CD4-positive, alpha-beta T cell (primary cell): Measurements from ENCODE around the gene PLEKHG4B. TPM values are rescaled to one million over a fixed set of nuclear protein-coding genes. Genes with fewer than 3 reads are reported as not detected.

Source experiments
- ATAC-seq: fragments of 200-7000 bp; cut with Tn5 transposase; one replicate; pipeline ENCODE4 v1.10.0; 2022; ENCODE audit warnings: mild to moderate bottlenecking; ENCODE audit not compliant: poor library complexity
- CTCF ChIA-PET: fragments of 350-600 bp; sonication (Branson Sonifier 250); formaldehyde crosslinking; loops from one replicate; lab custom pipeline; 2021; ENCODE audit warnings: antibody characterized with exemption, inconsistent platforms; lab: Charles Lee
- POLR2A ChIA-PET: fragments of 350-600 bp; sonication (Branson Sonifier 250); formaldehyde crosslinking; loops from one replicate; lab custom pipeline; 2021; ENCODE audit warnings: antibody characterized with exemption, inconsistent platforms; lab: Charles Lee
- DNase-seq, 14 experiments: peaks; one replicate each; pipeline ENCODE4 v3.0.0-alpha.2; 2013 to 2020; ENCODE audit warnings: mixed read lengths in 2 of 14
- H3K27ac ChIP-seq, 2 donors: one replicate each; pipeline versions ENCODE4 v1.5.1 to v1.7.0; 2013; ENCODE audit warnings: low read length in 2 of 2, low read depth in 1 of 2, mild to moderate bottlenecking in 1 of 2
- H3K27me3 ChIP-seq, 2 experiments: 1 replicate in 1 of 2; 2 replicates in 1 of 2; pipeline versions ENCODE4 v1.6.1 to v1.7.0; 2013; ENCODE audit warnings: low read length in 2 of 2, control low read depth in 1 of 2, mild to moderate bottlenecking in 1 of 2, moderate library complexity in 1 of 2; ENCODE audit not compliant: insufficient read depth in 2 of 2, control insufficient read depth in 1 of 2
- H3K36me3 ChIP-seq: one replicate; pipeline ENCODE4 v1.6.1; 2013; ENCODE audit warnings: low read length, control low read depth; ENCODE audit not compliant: insufficient read depth
- H3K4me1 ChIP-seq: one replicate; pipeline ENCODE4 v1.6.1; 2013; ENCODE audit warnings: low read length, control low read depth; ENCODE audit not compliant: insufficient read depth
- H3K4me3 ChIP-seq: one replicate; pipeline ENCODE4 v1.5.1; 2013; ENCODE audit warnings: mild to moderate bottlenecking, low read length, moderate library complexity
- H3K9me3 ChIP-seq, 2 experiments: 1 replicate in 1 of 2; 2 replicates in 1 of 2; pipeline versions ENCODE4 v1.6.1 to v1.7.0; 2013; ENCODE audit warnings: low read length in 2 of 2, mild to moderate bottlenecking in 2 of 2, control low read depth in 1 of 2, moderate library complexity in 1 of 2; ENCODE audit not compliant: control insufficient read depth in 1 of 2, insufficient read depth in 1 of 2
- H3K27ac Mint-ChIP-seq: one replicate; pipeline ENCODE4 v1.8.0; 2020; ENCODE audit warnings: mixed read lengths
- H3K27me3 Mint-ChIP-seq: one replicate; pipeline ENCODE4 v1.8.0; 2021; ENCODE audit warnings: mixed read lengths
- H3K36me3 Mint-ChIP-seq: one replicate; pipeline ENCODE4 v1.8.0; 2021; ENCODE audit warnings: low read depth, mixed read lengths
- H3K4me1 Mint-ChIP-seq: one replicate; pipeline ENCODE4 v1.8.0; 2021; ENCODE audit warnings: low read depth, mixed read lengths
- H3K4me3 Mint-ChIP-seq: one replicate; pipeline ENCODE4 v1.8.0; 2020; ENCODE audit warnings: mild to moderate bottlenecking, mixed read lengths
- H3K9me3 Mint-ChIP-seq: one replicate; pipeline ENCODE4 v1.8.0; 2020; ENCODE audit warnings: mixed read lengths
- intact Hi-C, 2 experiments: fragments of 100-400 bp; cut with DNase I in 1 of 2; cut with micrococcal nuclease in 1 of 2; formaldehyde crosslinking; loops; one replicate each; pipeline versions ENCODE4 v1.15.1 to v1.9.0; 2023 to 2025; cut with DNase I, micrococcal nuclease
- total RNA-seq, 174 experiments: library from RNA in 2 of 174; stranded (reverse) in 2 of 174; gene quantifications; one replicate each; pipeline ENCODE4 v1.2.3 and lab custom pipeline; 2021 to 2026
- TF ChIP-seq, protein P1 (sequence below): fragments of 200-600 bp; IDR thresholded peaks from one replicate; pipeline ENCODE4 v1.8.0; 2022; ENCODE audit warnings: antibody characterized with exemption, mild to moderate bottlenecking

The PLEKHG4B gene
- total RNA-seq, 2 experiments from 2014 or later: 0.17 to 0.36 TPM

DNA sequence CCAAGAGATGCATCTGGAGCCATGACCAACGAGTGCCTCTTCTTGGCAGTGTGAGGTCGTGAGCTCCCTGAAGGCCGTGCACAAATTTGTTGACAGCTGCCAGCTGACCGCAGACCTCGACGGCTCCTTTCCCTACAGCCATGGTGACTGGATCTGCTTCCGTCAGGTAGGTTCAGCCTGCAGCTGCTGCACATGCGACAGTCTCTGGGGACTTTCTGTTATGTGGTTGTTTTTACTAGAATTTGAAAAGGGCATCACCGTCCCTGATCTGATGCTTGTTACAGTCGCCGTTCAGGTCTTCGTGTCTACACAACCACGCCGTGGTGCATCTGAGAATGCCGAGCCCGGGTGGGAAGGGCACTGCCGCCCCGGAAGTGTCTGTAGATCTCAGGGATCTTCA lies 62.9 kb downstream of the PLEKHG4B start:
- TF ChIP-seq, protein P1, sequence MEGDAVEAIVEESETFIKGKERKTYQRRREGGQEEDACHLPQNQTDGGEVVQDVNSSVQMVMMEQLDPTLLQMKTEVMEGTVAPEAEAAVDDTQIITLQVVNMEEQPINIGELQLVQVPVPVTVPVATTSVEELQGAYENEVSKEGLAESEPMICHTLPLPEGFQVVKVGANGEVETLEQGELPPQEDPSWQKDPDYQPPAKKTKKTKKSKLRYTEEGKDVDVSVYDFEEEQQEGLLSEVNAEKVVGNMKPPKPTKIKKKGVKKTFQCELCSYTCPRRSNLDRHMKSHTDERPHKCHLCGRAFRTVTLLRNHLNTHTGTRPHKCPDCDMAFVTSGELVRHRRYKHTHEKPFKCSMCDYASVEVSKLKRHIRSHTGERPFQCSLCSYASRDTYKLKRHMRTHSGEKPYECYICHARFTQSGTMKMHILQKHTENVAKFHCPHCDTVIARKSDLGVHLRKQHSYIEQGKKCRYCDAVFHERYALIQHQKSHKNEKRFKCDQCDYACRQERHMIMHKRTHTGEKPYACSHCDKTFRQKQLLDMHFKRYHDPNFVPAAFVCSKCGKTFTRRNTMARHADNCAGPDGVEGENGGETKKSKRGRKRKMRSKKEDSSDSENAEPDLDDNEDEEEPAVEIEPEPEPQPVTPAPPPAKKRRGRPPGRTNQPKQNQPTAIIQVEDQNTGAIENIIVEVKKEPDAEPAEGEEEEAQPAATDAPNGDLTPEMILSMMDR: no peak
- H3K27ac Mint-ChIP-seq: no peak overlapping the region
- ATAC-seq (no peak), DNase-seq (no peak)
- ChIA-PET CTCF (no interaction called here), POLR2A (no interaction called here)
- Histone ChIP-seq H3K4me3 (no peak overlapping the region), H3K27ac (no peak overlapping the region), H3K9me3 (no peaks in the 10 kb centered on the region), H3K27me3 (peaks cover 3 to 4% of the 10 kb centered on the region in 2 experiments), H3K36me3 (no peaks in the 10 kb centered on the region), H3K4me1 (no peaks in the 10 kb centered on the region)
- intact Hi-C loops: no loop called here
- H3K27me3 Mint-ChIP-seq: peaks cover 7% of the 10 kb centered on the region
- H3K9me3 Mint-ChIP-seq: no peaks in the 10 kb centered on the region
- no peak overlapping the region for H3K4me3 Mint-ChIP-seq
- H3K4me1 Mint-ChIP-seq: no peaks in the 10 kb centered on the region
- no peaks in the 10 kb centered on the region for H3K36me3 Mint-ChIP-seq

DNA sequence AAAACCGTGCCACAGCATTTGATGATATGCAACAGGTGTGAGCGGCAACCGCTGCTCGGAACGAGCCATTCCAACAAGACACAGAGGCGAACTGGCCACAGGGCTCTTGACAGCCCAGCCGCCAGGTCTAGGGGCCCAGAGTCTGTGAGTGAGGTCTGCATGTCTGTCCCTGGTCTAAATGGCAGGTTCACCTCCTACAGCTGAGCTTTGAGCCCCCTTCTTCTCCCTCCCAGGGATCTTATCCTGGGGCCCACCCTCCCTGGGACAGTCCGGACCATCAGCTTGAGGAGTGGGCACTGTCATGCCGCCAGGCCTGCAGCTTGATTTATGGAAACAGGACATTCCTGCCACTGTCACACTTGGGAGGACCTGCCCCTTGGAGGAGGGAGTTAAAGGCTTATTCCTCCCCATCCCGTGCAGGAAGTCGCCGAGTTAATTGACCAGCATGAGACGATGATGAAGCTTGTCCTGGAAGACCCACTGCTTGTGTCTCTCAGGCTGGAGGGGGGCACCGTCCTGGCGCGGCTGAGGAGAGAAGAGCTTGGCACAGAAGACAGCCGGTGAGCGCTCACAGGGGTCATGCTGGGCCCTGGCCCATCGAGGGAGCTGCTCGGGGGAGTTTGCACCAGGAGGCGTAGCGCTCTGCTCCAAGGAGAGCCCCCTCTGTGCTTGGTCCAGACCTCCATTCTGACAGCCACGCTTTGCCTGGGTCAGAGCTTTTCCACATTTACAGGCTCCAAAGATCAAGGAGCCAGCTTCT lies 63.9 kb downstream of the PLEKHG4B start:
- no peaks in the 10 kb centered on the region for H3K9me3 ChIP-seq
- no peak for DNase-seq
- H3K4me1 ChIP-seq: no peaks in the 10 kb centered on the region
- ATAC-seq: no peak
- intact Hi-C loops: no loop called here
- no peaks in the 10 kb centered on the region for H3K4me1 Mint-ChIP-seq
- no peaks in the 10 kb centered on the region for H3K9me3 Mint-ChIP-seq
- no peak overlapping the region for H3K4me3 ChIP-seq
- H3K36me3 Mint-ChIP-seq: no peaks in the 10 kb centered on the region
- no peak overlapping the region for H3K27ac Mint-ChIP-seq
- no peak overlapping the region for H3K4me3 Mint-ChIP-seq
- ChIA-PET CTCF (no interaction called here), POLR2A (no interaction called here)
- peaks cover 4 to 5% of the 10 kb centered on the region in 2 experiments for H3K27me3 ChIP-seq
- peaks cover 15% of the 10 kb centered on the region for H3K27me3 Mint-ChIP-seq
- H3K36me3 ChIP-seq: no peaks in the 10 kb centered on the region
- H3K27ac ChIP-seq: no peak overlapping the region
- TF ChIP-seq, protein P1: no peak

DNA sequence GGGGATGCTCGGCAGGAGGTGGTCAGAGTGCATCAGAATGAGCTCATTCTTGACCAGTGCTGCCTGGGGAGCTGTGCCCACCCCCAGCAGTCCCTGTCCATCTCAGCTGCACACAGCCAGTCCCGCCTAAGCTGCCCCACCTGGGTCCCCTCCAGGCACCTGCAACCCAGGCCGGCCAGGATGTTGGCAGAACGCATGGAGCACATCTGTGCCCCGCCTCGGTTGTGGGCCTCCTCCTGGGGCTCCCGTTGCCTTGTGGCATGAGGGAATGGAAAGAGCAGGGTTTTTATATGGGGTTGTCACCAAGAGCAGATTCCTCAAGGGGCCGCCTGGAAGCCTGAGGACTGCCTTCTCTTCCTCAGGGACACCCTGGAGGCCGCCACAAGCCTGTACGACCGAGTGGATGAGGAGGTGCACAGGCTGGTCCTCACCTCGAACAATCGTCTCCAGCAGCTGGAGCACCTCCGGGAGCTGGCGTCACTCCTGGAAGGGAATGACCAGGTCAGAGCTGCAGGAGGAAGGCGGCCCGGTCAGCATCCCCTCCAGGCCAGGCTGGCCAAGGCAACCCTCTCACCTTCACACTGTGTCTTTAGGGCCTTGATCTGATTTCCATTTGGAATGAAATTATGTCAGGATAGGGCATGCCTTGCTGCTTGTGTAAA lies 64.6 kb downstream of the PLEKHG4B start:
- ATAC-seq: no peak
- H3K27ac Mint-ChIP-seq: no peak overlapping the region
- no peak for DNase-seq
- H3K9me3 Mint-ChIP-seq: no peaks in the 10 kb centered on the region
- TF ChIP-seq, protein P1: no peak
- ChIA-PET POLR2A (no interaction called here), CTCF (no interaction called here)
- Histone ChIP-seq H3K4me1 (no peaks in the 10 kb centered on the region), H3K36me3 (no peaks in the 10 kb centered on the region), H3K27me3 (peaks cover 4 to 12% of the 10 kb centered on the region in 2 experiments), H3K9me3 (no peaks in the 10 kb centered on the region), H3K4me3 (no peak overlapping the region), H3K27ac (no peak overlapping the region)
- H3K27me3 Mint-ChIP-seq: peaks cover 20% of the 10 kb centered on the region
- H3K4me1 Mint-ChIP-seq: no peaks in the 10 kb centered on the region
- H3K4me3 Mint-ChIP-seq: no peak overlapping the region
- H3K36me3 Mint-ChIP-seq: no peaks in the 10 kb centered on the region
- intact Hi-C loops: no loop called here
